ENCODE measurements around the gene CYRIA.

The CYRIA gene

GRCh38 chr2:16665748-16666448, at the start of gene CYRIA:
CYRIA (minus strand) TSS chr2:16665834; CDS start chr2:16588119, 77,715 bp downstream.
- Histone ChIP-seq H3K4me1 (ENCODE audit: insufficient read depth, low read length, poor library complexity, severe bottlenecking) (peaks cover 41% of the 10 kb centered on the region), H3K4me3 (ENCODE audit: low read length, poor library complexity, severe bottlenecking) (peak within 1 kb of the TSS; percentile 74), H3K4me2 (ENCODE audit: low read depth, low read length, poor library complexity, severe bottlenecking) (peak within 1 kb of the TSS; percentile 80), H3K27me3 (ENCODE audit: insufficient read depth, low read length, poor library complexity, severe bottlenecking) (no peaks in the 10 kb centered on the region), H3K9ac (ENCODE audit: low read depth, low read length, poor library complexity, severe bottlenecking) (peak within 1 kb of the TSS; percentile 57), H2AFZ (ENCODE audit: low read length) (peak within 1 kb of the TSS; percentile 56; the same call in 1 of the 2 replicates), H3K36me3 (ENCODE audit: insufficient read depth, low read length) (no peaks in the 10 kb centered on the region), H3F3A (ENCODE audit: low read depth) (no peaks in the 10 kb centered on the region), H3K9me3 (ENCODE audit: insufficient read depth, low read depth, low read length) (no peaks in the 10 kb centered on the region), H4K20me1 (ENCODE audit: insufficient read depth, low read length, poor library complexity, severe bottlenecking) (no peaks in the 10 kb centered on the region), H3K79me2 (ENCODE audit: insufficient read depth, low read length) (no peaks in the 10 kb centered on the region), H3K9me2 (replicated peaks; ENCODE audit: low read depth, low read length) (no peaks in the 10 kb centered on the region)
- TF ChIP-seq CTCF (conservative IDR thresholded peaks at IDR 0.05; ENCODE audit: low read length) (no peak), EZH2phosphoT487 (IDR thresholded peaks at IDR 0.05; ENCODE audit: borderline replicate concordance) (no peak)

GRCh38 chr2:16713011-16713423, 47.4 kb upstream of the CYRIA start:
- H2AFZ ChIP-seq (ENCODE audit: low read length), result no peak overlapping the region
- no peaks in the 10 kb centered on the region for H3K27me3 ChIP-seq (ENCODE audit: insufficient read depth, low read length, poor library complexity, severe bottlenecking)
- no peaks in the 10 kb centered on the region for H3K9me2 ChIP-seq (replicated peaks; ENCODE audit: low read depth, low read length)
- TF ChIP-seq CTCF (conservative IDR thresholded peaks at IDR 0.05; ENCODE audit: low read length), result no peak
- no peak for TF ChIP-seq EZH2phosphoT487 (IDR thresholded peaks at IDR 0.05; ENCODE audit: borderline replicate concordance)
- no peak overlapping the region for H3K9ac ChIP-seq (ENCODE audit: low read depth, low read length, poor library complexity, severe bottlenecking)
- H3K4me3 ChIP-seq (ENCODE audit: low read length, poor library complexity, severe bottlenecking), result no peak overlapping the region
- no peaks in the 10 kb centered on the region for H3F3A ChIP-seq (ENCODE audit: low read depth)
- no peaks in the 10 kb centered on the region for H4K20me1 ChIP-seq (ENCODE audit: insufficient read depth, low read length, poor library complexity, severe bottlenecking)
- H3K4me2 ChIP-seq (ENCODE audit: low read depth, low read length, poor library complexity, severe bottlenecking), result no peak overlapping the region
- H3K79me2 ChIP-seq (ENCODE audit: insufficient read depth, low read length), result no peaks in the 10 kb centered on the region
- no peaks in the 10 kb centered on the region for H3K4me1 ChIP-seq (ENCODE audit: insufficient read depth, low read length, poor library complexity, severe bottlenecking)
- H3K9me3 ChIP-seq (ENCODE audit: insufficient read depth, low read depth, low read length), result no peaks in the 10 kb centered on the region
- no peaks in the 10 kb centered on the region for H3K36me3 ChIP-seq (ENCODE audit: insufficient read depth, low read length)

GRCh38 chr2:16709769-16710168, 44.1 kb upstream of the CYRIA start:
- no peaks in the 10 kb centered on the region for H3K9me2 ChIP-seq (replicated peaks; ENCODE audit: low read depth, low read length)
- H3K9me3 ChIP-seq (ENCODE audit: insufficient read depth, low read depth, low read length), result no peaks in the 10 kb centered on the region
- H3K4me1 ChIP-seq (ENCODE audit: insufficient read depth, low read length, poor library complexity, severe bottlenecking), result peaks cover 5% of the 10 kb centered on the region
- no peaks in the 10 kb centered on the region for H3K36me3 ChIP-seq (ENCODE audit: insufficient read depth, low read length)
- TF ChIP-seq CTCF (conservative IDR thresholded peaks at IDR 0.05; ENCODE audit: low read length) (no peak), EZH2phosphoT487 (IDR thresholded peaks at IDR 0.05; ENCODE audit: borderline replicate concordance) (no peak)
- H3K4me3 ChIP-seq (ENCODE audit: low read length, poor library complexity, severe bottlenecking), result no peak overlapping the region
- H3K27me3 ChIP-seq (ENCODE audit: insufficient read depth, low read length, poor library complexity, severe bottlenecking), result no peaks in the 10 kb centered on the region
- no peak overlapping the region for H3K9ac ChIP-seq (ENCODE audit: low read depth, low read length, poor library complexity, severe bottlenecking)
- no peak overlapping the region for H3K4me2 ChIP-seq (ENCODE audit: low read depth, low read length, poor library complexity, severe bottlenecking)
- H3F3A ChIP-seq (ENCODE audit: low read depth), result no peaks in the 10 kb centered on the region
- H3K79me2 ChIP-seq (ENCODE audit: insufficient read depth, low read length), result no peaks in the 10 kb centered on the region
- H4K20me1 ChIP-seq (ENCODE audit: insufficient read depth, low read length, poor library complexity, severe bottlenecking), result no peaks in the 10 kb centered on the region
- H2AFZ ChIP-seq (ENCODE audit: low read length), result no peak overlapping the region

All from Loucy (cell line).